ENCODE data around the gene FAM13A. TPM values are rescaled to one million over a fixed set of nuclear protein-coding genes. Genes with fewer than 3 reads are reported as not detected.

The FAM13A gene
- total and polyA plus RNA-seq, 2 experiments from 2014 or later, result 19.3 to 44.2 TPM

DNA sequence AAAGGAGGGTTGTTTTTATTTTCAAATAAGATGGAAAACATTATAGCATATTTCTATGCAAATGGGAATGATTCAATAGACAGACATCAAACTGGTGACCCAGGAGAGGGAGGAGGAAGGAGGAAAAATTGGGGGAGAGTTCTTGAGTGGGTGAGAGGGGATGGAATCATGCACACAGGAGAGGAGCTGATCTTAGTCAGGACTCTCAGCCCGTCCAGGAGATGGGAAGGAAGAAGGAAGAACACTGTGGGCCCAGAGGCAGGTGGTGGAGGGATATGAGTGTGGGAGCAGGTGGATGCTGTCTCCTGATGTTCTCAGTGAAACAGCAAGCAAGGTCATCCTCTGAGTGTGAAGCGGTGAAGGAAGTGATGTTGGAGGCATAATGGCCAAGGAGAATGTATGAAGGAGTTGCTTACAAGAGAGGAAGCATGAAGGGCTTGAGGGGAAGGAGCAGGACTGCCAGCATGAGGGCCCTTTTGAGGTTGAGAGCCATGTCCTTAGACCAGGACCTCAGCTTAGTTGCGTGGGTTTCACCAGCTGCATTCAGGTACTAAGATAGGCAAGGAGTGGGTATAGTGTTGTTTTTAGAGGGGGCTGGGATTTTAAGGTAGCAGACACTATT is 197.7 kb downstream of the FAM13A start:
- H3K27me3 ChIP-seq, result no peaks in the 10 kb centered on the region
- no peaks in the 10 kb centered on the region for H4K20me1 ChIP-seq (ENCODE audit: insufficient read depth, poor library complexity, severe bottlenecking)
- TF ChIP-seq EZH2phosphoT487 (IDR thresholded peaks at IDR 0.05; ENCODE audit: low read depth, severe bottlenecking, unreplicated experiment) (no peak), EZH2 (IDR thresholded peaks at IDR 0.05; ENCODE audit: borderline replicate concordance) (no peak)
- TF ChIP-seq, protein P1, sequence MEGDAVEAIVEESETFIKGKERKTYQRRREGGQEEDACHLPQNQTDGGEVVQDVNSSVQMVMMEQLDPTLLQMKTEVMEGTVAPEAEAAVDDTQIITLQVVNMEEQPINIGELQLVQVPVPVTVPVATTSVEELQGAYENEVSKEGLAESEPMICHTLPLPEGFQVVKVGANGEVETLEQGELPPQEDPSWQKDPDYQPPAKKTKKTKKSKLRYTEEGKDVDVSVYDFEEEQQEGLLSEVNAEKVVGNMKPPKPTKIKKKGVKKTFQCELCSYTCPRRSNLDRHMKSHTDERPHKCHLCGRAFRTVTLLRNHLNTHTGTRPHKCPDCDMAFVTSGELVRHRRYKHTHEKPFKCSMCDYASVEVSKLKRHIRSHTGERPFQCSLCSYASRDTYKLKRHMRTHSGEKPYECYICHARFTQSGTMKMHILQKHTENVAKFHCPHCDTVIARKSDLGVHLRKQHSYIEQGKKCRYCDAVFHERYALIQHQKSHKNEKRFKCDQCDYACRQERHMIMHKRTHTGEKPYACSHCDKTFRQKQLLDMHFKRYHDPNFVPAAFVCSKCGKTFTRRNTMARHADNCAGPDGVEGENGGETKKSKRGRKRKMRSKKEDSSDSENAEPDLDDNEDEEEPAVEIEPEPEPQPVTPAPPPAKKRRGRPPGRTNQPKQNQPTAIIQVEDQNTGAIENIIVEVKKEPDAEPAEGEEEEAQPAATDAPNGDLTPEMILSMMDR (IDR thresholded peaks at IDR 0.05; ENCODE audit: poor library complexity), result no peak
- H3K27ac ChIP-seq, result no peak overlapping the region
- no peaks in the 10 kb centered on the region for H3K4me1 ChIP-seq (ENCODE audit: insufficient read depth)
- H3K4me2 ChIP-seq, result no peak overlapping the region
- H3K9me3 ChIP-seq (ENCODE audit: low read depth), result no peaks in the 10 kb centered on the region
- H2AFZ ChIP-seq, result no peak overlapping the region
- no peak overlapping the region for H3K4me3 ChIP-seq
- no peaks in the 10 kb centered on the region for H3K9me2 ChIP-seq (replicated peaks; ENCODE audit: insufficient read depth)
- WGBS (ENCODE audit: low lambda C conversion rate, missing lambda C conversion rate), result 95% methylated on average over 3 of the region's 3 CpGs
- no peaks in the 10 kb centered on the region for H3K36me3 ChIP-seq (replicated peaks; ENCODE audit: insufficient read depth, low read depth)
- no peaks in the 10 kb centered on the region for H3K79me2 ChIP-seq
- DNase-seq (ENCODE audit: low spot score), result no peak

DNA sequence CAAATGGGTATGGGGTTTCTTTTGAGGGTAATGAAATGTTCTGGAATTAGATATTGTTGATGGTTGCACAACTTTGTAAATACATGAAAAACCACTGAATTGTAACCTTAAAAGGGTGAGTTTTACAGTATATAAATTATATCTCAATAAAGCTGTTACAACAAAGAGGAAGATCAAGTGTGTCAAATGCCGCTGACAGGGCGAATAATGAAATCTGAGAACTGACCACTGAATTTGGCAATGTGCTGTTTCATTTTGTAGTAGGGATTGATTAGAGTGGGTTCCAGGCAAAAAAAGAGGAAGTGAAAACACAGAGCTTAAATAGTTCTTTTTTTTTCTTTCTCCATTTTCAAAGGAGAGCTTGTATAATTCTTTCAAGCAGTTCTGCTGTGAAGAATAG is 198.2 kb downstream of the FAM13A start:
- H3K36me3 ChIP-seq (replicated peaks; ENCODE audit: insufficient read depth, low read depth), result no peaks in the 10 kb centered on the region
- no peak overlapping the region for H3K27ac ChIP-seq
- 76% methylated on average over 2 of the region's 2 CpGs for WGBS (ENCODE audit: low lambda C conversion rate, missing lambda C conversion rate)
- H3K79me2 ChIP-seq, result no peaks in the 10 kb centered on the region
- H3K27me3 ChIP-seq, result no peaks in the 10 kb centered on the region
- H3K4me1 ChIP-seq (ENCODE audit: insufficient read depth), result no peaks in the 10 kb centered on the region
- H2AFZ ChIP-seq, result no peak overlapping the region
- H3K9me3 ChIP-seq (ENCODE audit: low read depth), result no peaks in the 10 kb centered on the region
- TF ChIP-seq EZH2 (IDR thresholded peaks at IDR 0.05; ENCODE audit: borderline replicate concordance) (no peak), EZH2phosphoT487 (IDR thresholded peaks at IDR 0.05; ENCODE audit: low read depth, severe bottlenecking, unreplicated experiment) (no peak)
- TF ChIP-seq, protein P1 (IDR thresholded peaks at IDR 0.05; ENCODE audit: poor library complexity), result no peak
- H3K4me3 ChIP-seq, result no peak overlapping the region
- H3K9me2 ChIP-seq (replicated peaks; ENCODE audit: insufficient read depth), result no peaks in the 10 kb centered on the region
- no peaks in the 10 kb centered on the region for H4K20me1 ChIP-seq (ENCODE audit: insufficient read depth, poor library complexity, severe bottlenecking)
- H3K4me2 ChIP-seq, result no peak overlapping the region
- no peak for DNase-seq (ENCODE audit: low spot score)

DNA sequence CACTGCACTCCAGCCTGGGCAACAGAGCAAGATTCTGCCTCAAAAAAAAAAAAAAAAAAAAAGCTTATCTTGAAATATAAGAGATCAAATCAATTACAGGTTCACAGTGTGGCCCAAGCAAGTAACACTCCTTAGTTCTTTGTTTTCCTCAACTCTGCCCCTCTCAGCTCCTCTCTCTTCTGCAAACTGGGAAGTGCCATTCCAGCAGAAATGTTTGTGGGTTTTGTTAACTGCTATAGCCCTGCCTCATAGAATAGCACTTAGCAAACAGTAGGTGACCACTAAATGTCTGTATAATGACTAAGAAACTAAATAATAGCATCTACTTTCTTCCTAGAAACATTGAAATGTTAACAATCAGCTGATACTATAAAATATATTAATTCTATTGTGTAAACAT is 199.4 kb downstream of the FAM13A start:
- no peaks in the 10 kb centered on the region for H3K79me2 ChIP-seq
- no peak overlapping the region for H3K4me2 ChIP-seq
- no peak for DNase-seq (ENCODE audit: low spot score)
- no peak overlapping the region for H3K4me3 ChIP-seq
- no peaks in the 10 kb centered on the region for H3K27me3 ChIP-seq
- no peaks in the 10 kb centered on the region for H3K36me3 ChIP-seq (replicated peaks; ENCODE audit: insufficient read depth, low read depth)
- TF ChIP-seq EZH2 (IDR thresholded peaks at IDR 0.05; ENCODE audit: borderline replicate concordance), result no peak
- TF ChIP-seq, protein P1 (IDR thresholded peaks at IDR 0.05; ENCODE audit: poor library complexity), result no peak
- TF ChIP-seq EZH2phosphoT487 (IDR thresholded peaks at IDR 0.05; ENCODE audit: low read depth, severe bottlenecking, unreplicated experiment), result no peak
- H3K9me3 ChIP-seq (ENCODE audit: low read depth), result no peaks in the 10 kb centered on the region
- H3K4me1 ChIP-seq (ENCODE audit: insufficient read depth), result no peaks in the 10 kb centered on the region
- H3K27ac ChIP-seq, result no peak overlapping the region
- no peaks in the 10 kb centered on the region for H3K9me2 ChIP-seq (replicated peaks; ENCODE audit: insufficient read depth)
- no peaks in the 10 kb centered on the region for H4K20me1 ChIP-seq (ENCODE audit: insufficient read depth, poor library complexity, severe bottlenecking)
- no peak overlapping the region for H2AFZ ChIP-seq

Data from hepatocyte (in vitro differentiated cells).